K562 (cell line): ENCODE measurements around the gene ETS1.

Experiments used
- CC2D1A ChIP-seq: fragments of 450-650 bp; IDR thresholded peaks from 2 replicates; pipeline ENCODE4 v1.6.1; 2017; ENCODE audit warnings: mild to moderate bottlenecking
- GATA2 ChIP-seq: sonication (generic); formaldehyde crosslinking; IDR thresholded peaks from 2 replicates; pipeline ENCODE4 v1.4.0; 2020; ENCODE audit warnings: mild to moderate bottlenecking, missing genetic modification reagents
- IRF1 ChIP-seq: sonication (generic); formaldehyde crosslinking; IDR thresholded peaks from 2 replicates; pipeline ENCODE4 v1.8.0; 2022; ENCODE audit warnings: missing genetic modification reagents, mild to moderate bottlenecking, borderline replicate concordance

GRCh38 chr11:128478305-128478704 lies 109.1 kb downstream of the ETS1 start:
- no peak for TF ChIP-seq IRF1 (CRISPR knock-in tag)
- TF ChIP-seq CC2D1A = no peak
- TF ChIP-seq GATA2 (CRISPR knock-in tag) = no peak
